Right forelimb (tissue), 1 donor: ENCODE data around the gene ST7L.
"Not testable (repeated sequence)": the region's sequence is repeated elsewhere in the genome, so short reads cannot be mapped to it uniquely, and the experiment has no call there.

Source experiments
- DNase-seq: peaks from one replicate; pipeline ENCODE4 v3.0.0-alpha.2; 2018

The ST7L gene

GRCh38 chr1:112486063-112486462, 132.9 kb downstream of the ST7L start:
- not testable (repeated sequence) for DNase-seq

DNA sequence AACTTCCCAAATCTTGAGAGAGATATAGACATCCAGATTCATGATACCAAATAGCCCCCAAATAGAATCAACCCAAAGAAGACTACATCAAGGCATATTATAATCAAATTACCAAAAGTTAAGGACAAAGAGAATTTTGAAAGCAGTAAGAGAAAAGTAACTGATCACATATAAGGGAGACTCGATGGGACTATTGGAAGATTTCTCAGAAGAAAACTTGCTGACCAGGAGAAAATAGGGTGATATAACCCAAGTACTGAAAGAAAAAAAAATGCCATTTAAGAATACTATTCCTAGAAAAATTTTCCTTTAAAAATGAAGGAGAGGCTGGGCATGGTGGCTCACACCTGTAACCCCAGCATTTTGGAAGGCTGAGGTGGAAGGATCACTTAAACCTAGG, 140.6 kb downstream of the ST7L start:
- no peak for DNase-seq

DNA sequence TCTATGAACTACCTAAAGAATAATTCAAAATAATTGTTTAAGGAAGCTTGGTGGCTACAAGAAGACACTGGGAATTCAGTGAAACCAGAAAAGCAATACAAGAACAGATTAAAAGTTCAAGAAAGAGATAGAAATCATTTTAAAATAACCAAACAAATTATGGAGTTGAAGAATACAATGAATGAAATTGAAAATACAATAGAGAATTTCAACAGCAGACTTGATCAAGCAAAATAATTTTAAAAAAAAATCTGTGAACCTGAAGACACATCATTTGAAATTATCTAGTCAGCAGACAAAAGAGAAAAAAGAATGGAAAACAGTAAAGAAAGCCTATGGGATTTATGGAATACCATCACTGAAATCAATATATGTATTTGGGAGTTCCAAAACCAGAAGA, 141.4 kb downstream of the ST7L start:
- no peak for DNase-seq
